Gastrocnemius medialis (tissue), 4 donors: ENCODE results near the gene TRIM45. TPM values are rescaled to one million over a fixed set of nuclear protein-coding genes. Genes with fewer than 3 reads are reported as not detected.
A peak's percentile ranks its signal among the peaks of the same experiment; 100 is the strongest.
"Not testable (repeated sequence)": the region's sequence is repeated elsewhere in the genome, so short reads cannot be mapped to it uniquely, and the experiment has no call there.

Experiments
- ATAC-seq, 2 donors: fragments of 150-250 bp; one replicate each; pipeline ENCODE4 v1.9.1; 2016
- DNase-seq, 2 donors: peaks; one replicate each; pipeline ENCODE4 v3.0.0-alpha.2; 2019
- H3K27ac ChIP-seq, 4 donors: fragments of 200-600 bp; sonication (generic); 1 replicate in 1 of 4; 2 replicates in 3 of 4; pipeline ENCODE4 v1.5.1; 2016 to 2018; ENCODE audit warnings: mild to moderate bottlenecking in 2 of 4, moderate library complexity in 1 of 4
- H3K27me3 ChIP-seq, 3 donors: fragments of 200-600 bp; sonication (generic) in 2 of 3; 1 replicate in 1 of 3; 2 replicates in 2 of 3; pipeline versions ENCODE4 v1.5.1 to v1.6.0; 2016 to 2019; ENCODE audit warnings: mild to moderate bottlenecking in 1 of 3, moderate library complexity in 1 of 3
- H3K36me3 ChIP-seq, 2 donors: fragments of 200-600 bp; sonication (generic) in 1 of 2; one replicate each; pipeline ENCODE4 v1.5.1; 2017 to 2018
- H3K4me1 ChIP-seq, 2 donors: fragments of 200-600 bp; sonication (generic) in 1 of 2; one replicate each; pipeline ENCODE4 v1.5.1; 2016 to 2017; ENCODE audit warnings: mild to moderate bottlenecking in 2 of 2
- H3K4me3 ChIP-seq, 4 donors: fragments of 200-600 bp; sonication (generic) in 3 of 4; 1 replicate in 1 of 4; 2 replicates in 3 of 4; pipeline ENCODE4 v1.5.1; 2016 to 2019; ENCODE audit warnings: mild to moderate bottlenecking in 2 of 4
- H3K9me3 ChIP-seq, 3 donors: fragments of 200-600 bp; sonication (generic) in 2 of 3; 1 replicate in 1 of 3; 2 replicates in 2 of 3; pipeline ENCODE4 v1.5.1; 2016 to 2019
- CTCF ChIP-seq, 5 experiments: fragments of 450-650 bp in 3 of 5; fragments of 200-600 bp in 2 of 5; sonication (generic) in 2 of 5; IDR thresholded peaks in 4 of 5; conservative IDR thresholded peaks in 1 of 5; 1 replicate in 4 of 5; 2 replicates in 1 of 5; pipeline ENCODE4 v1.5.1; 2016 to 2019; ENCODE audit warnings: antibody characterized with exemption in 5 of 5, mild to moderate bottlenecking in 3 of 5, moderate library complexity in 3 of 5
- POLR2A ChIP-seq, 2 donors: fragments of 450-650 bp; IDR thresholded peaks; one replicate each; pipeline ENCODE4 v1.6.1; 2017; ENCODE audit warnings: antibody characterized with exemption in 2 of 2, mild to moderate bottlenecking in 2 of 2, moderate library complexity in 2 of 2
- in situ Hi-C, 4 donors: fragments of 200-750 bp; cut with MboI; loops; one replicate each; pipeline versions ENCODE4 v1.15.0 to v1.8.0; 2017; ENCODE audit warnings: low sequenced_read_pairs in 4 of 4
- intact Hi-C: fragments of 100-400 bp; cut with DNase I; formaldehyde crosslinking; loops from one replicate; pipeline ENCODE4 v1.15.1; 2023; ENCODE audit warnings: low total_unique reads
- total RNA-seq, 4 donors: library from RNA; depleted of rRNA; stranded (reverse); fragments of >200 nt; gene quantifications; one replicate each; pipeline versions ENCODE4 v1.1.0 to v1.2.3, GENCODE V29; 2016

TRIM45 gene
- total RNA-seq, 4 donors from 2014 or later = 2.4 to 9.4 (median 5.2) TPM

- no peak for ATAC-seq
- in situ Hi-C loops (no loop called here), intact Hi-C loops (no loop called here)
- DNase-seq = no peak
- Histone ChIP-seq H3K27me3 (no peaks in the 10 kb centered on the region), H3K9me3 (no peaks in the 10 kb centered on the region), H3K27ac (no peak overlapping the region), H3K4me3 (no peak overlapping the region), H3K4me1 (peaks cover 6 to 8% of the 10 kb centered on the region in 2 donors), H3K36me3 (no peaks in the 10 kb centered on the region)
- TF ChIP-seq CTCF (IDR thresholded peaks at IDR 0.05 in 4 of 5, conservative IDR thresholded peaks at IDR 0.05 in 1 of 5) = no peak
- TF ChIP-seq POLR2A (IDR thresholded peaks at IDR 0.05) = no peak
Observed at GRCh38 chr1:117104986-117105385, 16.6 kb downstream of the TRIM45 start.

GRCh38 chr1:117101858-117102257 lies 19.7 kb downstream of the TRIM45 start:
- H3K9me3 ChIP-seq, H3K27ac ChIP-seq, H3K27me3 ChIP-seq, intact Hi-C loops, in situ Hi-C loops, H3K4me3 ChIP-seq, DNase-seq, ATAC-seq, H3K36me3 ChIP-seq: not testable (repeated sequence)
- H3K4me1 ChIP-seq = peaks cover 14 to 25% of the 10 kb centered on the region in 2 donors

- Histone ChIP-seq H3K9me3 (no peaks in the 10 kb centered on the region), H3K27me3 (no peaks in the 10 kb centered on the region), H3K4me3 (no peak overlapping the region), H3K36me3 (no peaks in the 10 kb centered on the region), H3K27ac (no peak overlapping the region), H3K4me1 (peaks cover 14 to 30% of the 10 kb centered on the region in 2 donors)
- TF ChIP-seq CTCF (IDR thresholded peaks at IDR 0.05 in 4 of 5, conservative IDR thresholded peaks at IDR 0.05 in 1 of 5) (no peak), POLR2A (IDR thresholded peaks at IDR 0.05) (no peak)
- no peak for DNase-seq
- in situ Hi-C loops = no loop called here
- no peak for ATAC-seq
- intact Hi-C loops = no loop called here
Observed at GRCh38 chr1:117101334-117101733, 20.2 kb downstream of the TRIM45 start.

DNA sequence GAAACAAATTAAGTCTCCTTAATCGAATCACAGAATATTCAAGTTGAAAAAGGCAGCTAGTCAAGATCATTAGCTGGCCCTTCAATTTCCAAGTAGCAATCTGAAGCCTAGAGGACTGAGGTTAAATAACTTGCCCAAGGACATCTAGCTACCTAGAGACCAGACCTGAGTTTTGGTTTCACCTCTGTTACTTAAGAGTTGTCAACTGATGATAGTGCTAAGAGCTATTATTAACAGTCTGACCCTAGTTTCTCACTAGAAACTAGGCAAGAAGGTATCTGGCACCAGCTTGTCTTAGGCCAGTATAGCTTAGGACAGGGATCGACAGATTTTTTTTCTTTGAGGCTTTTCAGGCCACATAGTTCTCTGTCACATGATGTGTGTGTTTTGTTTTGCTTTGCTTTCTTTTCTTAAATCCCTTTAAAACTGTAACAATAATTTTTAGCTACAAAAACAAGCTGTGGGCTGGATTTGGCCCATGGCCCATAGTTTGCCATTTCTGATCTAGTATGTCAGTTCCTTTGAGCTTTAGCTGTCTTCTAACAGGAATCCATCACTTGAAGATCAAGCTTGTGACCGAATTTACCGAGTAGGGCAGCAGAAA lies 23.2 kb downstream of the TRIM45 start:
- Histone ChIP-seq H3K27ac (peak overlapping the region; percentile 49 to 70 (median 59)), H3K4me1 (peaks cover 26 to 44% of the 10 kb centered on the region in 2 donors), H3K4me3 (no peak overlapping the region), H3K9me3 (no peaks in the 10 kb centered on the region), H3K27me3 (no peaks in the 10 kb centered on the region), H3K36me3 (no peaks in the 10 kb centered on the region)
- DNase-seq (no peak), ATAC-seq (peak; percentile 68 to 78)
- intact Hi-C loops (loop anchor here (10.0 kb wide), 2 partner anchors 506 to 586 kb away; partner anchors contain the start of gene TENT5C), in situ Hi-C loops (no loop called here)
- TF ChIP-seq POLR2A (IDR thresholded peaks at IDR 0.05) = no peak
- no peak for TF ChIP-seq CTCF (IDR thresholded peaks at IDR 0.05 in 4 of 5, conservative IDR thresholded peaks at IDR 0.05 in 1 of 5)

DNA sequence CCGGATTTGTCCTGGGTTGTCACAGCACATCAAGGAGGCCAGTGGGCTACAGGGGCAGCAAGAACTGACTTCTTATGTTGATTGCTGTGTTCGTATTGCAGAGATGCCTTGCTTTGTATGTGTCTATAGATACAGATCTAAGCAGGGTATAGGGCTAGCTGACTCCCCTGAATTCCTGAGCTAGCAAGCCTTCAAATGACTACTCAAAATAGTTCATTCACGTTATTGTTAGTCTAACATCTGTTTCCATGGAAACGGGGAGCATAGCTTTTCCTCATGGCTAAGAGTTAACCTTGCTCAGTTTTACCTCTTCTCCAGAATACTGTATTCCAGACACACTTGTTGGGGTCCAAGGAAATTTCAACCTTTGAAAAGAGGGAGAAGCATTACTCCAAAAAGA lies 24.1 kb downstream of the TRIM45 start:
- in situ Hi-C loops = no loop called here
- TF ChIP-seq POLR2A (IDR thresholded peaks at IDR 0.05) = no peak
- no peak for TF ChIP-seq CTCF (IDR thresholded peaks at IDR 0.05 in 4 of 5, conservative IDR thresholded peaks at IDR 0.05 in 1 of 5)
- no peak for DNase-seq
- Histone ChIP-seq H3K36me3 (no peaks in the 10 kb centered on the region), H3K27me3 (no peaks in the 10 kb centered on the region), H3K9me3 (no peaks in the 10 kb centered on the region), H3K4me3 (no peak overlapping the region), H3K4me1 (peaks cover 34 to 53% of the 10 kb centered on the region in 2 donors), H3K27ac (peak overlapping the region in 2 of 4 donors; percentile 24 to 70)
- intact Hi-C loops = loop anchor here (10.0 kb wide), 2 partner anchors 507 to 587 kb away; partner anchors contain the start of gene TENT5C
- no peak for ATAC-seq
